ENCODE measurements around the gene ACO2.

DNA sequence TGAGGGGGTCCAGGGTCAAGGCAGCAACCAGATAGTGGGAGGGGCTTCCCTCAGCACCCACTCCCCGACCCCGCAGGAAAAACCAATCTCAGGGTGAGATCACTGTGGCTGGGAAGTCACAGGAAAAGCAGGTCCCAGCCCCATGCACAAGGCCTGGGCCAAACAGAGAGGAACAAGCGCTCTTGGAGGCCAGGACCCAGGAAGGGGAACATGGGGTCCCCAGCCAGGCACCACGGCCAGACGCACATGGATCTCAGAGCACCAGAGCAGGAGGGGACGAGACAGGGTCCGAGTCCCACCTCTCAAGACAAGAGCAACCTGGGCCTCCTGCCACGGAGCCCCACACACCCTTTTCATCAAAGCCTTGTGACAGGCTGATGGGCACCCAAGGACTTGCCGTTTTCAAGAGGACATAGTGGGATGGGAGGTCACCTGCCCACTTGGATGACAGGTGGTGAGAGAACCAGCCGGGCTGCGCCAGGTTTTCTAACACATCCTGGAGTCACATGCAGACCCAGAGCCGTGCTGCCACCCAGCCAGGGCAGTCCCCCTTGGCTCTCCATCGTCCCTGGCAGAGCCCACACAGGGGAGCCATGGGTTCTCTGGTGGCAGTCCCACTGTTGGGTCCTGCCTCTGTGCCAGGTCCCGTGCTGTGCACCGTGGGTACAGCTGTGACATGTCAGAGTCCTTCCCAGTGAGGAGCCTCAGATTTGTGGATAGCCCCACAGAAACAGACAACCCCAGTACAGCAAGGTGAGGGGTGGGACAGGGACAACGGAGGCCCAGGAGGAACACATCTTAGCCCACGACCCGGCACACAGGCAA, 62.2 kb downstream of the ACO2 start:
- TF ChIP-seq, protein P1, sequence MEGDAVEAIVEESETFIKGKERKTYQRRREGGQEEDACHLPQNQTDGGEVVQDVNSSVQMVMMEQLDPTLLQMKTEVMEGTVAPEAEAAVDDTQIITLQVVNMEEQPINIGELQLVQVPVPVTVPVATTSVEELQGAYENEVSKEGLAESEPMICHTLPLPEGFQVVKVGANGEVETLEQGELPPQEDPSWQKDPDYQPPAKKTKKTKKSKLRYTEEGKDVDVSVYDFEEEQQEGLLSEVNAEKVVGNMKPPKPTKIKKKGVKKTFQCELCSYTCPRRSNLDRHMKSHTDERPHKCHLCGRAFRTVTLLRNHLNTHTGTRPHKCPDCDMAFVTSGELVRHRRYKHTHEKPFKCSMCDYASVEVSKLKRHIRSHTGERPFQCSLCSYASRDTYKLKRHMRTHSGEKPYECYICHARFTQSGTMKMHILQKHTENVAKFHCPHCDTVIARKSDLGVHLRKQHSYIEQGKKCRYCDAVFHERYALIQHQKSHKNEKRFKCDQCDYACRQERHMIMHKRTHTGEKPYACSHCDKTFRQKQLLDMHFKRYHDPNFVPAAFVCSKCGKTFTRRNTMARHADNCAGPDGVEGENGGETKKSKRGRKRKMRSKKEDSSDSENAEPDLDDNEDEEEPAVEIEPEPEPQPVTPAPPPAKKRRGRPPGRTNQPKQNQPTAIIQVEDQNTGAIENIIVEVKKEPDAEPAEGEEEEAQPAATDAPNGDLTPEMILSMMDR (IDR thresholded peaks at IDR 0.05): no peak
- TF ChIP-seq POLR2A (IDR thresholded peaks at IDR 0.05): no peak
- no peak for TF ChIP-seq EP300 (IDR thresholded peaks at IDR 0.05)
- TF ChIP-seq POLR2AphosphoS5 (IDR thresholded peaks at IDR 0.05): no peak
